ENCODE data around the gene SDK1. TPM values are rescaled to one million over a fixed set of nuclear protein-coding genes. Genes with fewer than 3 reads are reported as not detected.

Gene SDK1
- total RNA-seq, 4 donors from 2014 or later: under 0.01 to 16.2 (median 7.2) TPM

DNA sequence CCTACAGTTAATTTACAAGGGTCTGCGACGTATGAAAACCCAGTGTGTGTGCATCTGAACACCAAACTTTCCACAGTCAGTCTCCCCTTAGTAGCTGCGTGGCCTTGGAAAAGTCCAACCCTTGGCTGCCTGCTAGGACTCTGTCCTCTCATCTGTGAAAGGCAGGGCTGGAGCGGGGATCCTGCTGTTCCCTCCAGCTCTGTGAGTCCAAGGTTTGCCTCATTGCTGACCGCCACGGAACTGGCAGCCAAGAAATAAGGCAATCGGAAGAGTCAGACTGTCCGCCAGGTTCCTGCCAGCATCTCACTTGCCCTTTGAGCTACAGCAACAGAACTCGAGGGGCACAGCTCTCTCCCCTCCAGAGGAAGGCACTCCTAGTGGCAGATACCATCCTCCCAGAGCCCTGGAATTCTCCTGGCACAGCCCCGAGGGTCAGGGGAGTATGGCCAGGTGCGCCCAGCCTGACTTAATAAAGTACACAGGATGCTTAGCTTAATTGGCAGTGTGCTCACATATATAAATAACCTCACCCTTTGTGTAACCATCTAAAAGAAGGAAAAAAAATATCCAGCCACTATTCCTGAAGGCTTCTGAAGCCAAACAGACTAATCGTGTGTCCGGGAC lies 851.0 kb downstream of the SDK1 start:
- intact Hi-C loops (cut with DNase I; ENCODE audit: low total_unique reads): no loop called here
- TF ChIP-seq CTCF (IDR thresholded peaks at IDR 0.05) (no peak), POLR2A (IDR thresholded peaks at IDR 0.05) (no peak)
- no peak overlapping the region for H3K4me3 ChIP-seq
- no peaks in the 10 kb centered on the region for H3K9me3 ChIP-seq
- no peak overlapping the region for H3K27ac ChIP-seq
- DNase-seq: no peak
- H3K36me3 ChIP-seq: no peaks in the 10 kb centered on the region
- no peaks in the 10 kb centered on the region for H3K4me1 ChIP-seq
- no peaks in the 10 kb centered on the region for H3K27me3 ChIP-seq

- no peak overlapping the region for H3K4me3 ChIP-seq
- intact Hi-C loops (cut with DNase I; ENCODE audit: low total_unique reads): no loop called here
- TF ChIP-seq POLR2A (IDR thresholded peaks at IDR 0.05) (no peak), CTCF (IDR thresholded peaks at IDR 0.05) (no peak)
- no peaks in the 10 kb centered on the region for H3K9me3 ChIP-seq
- no peak for DNase-seq
- no peak overlapping the region for H3K27ac ChIP-seq
- H3K27me3 ChIP-seq: no peaks in the 10 kb centered on the region
- no peaks in the 10 kb centered on the region for H3K36me3 ChIP-seq
- no peaks in the 10 kb centered on the region for H3K4me1 ChIP-seq
Observed at GRCh38 chr7:4154882-4155535, 854.0 kb downstream of the SDK1 start.

DNA sequence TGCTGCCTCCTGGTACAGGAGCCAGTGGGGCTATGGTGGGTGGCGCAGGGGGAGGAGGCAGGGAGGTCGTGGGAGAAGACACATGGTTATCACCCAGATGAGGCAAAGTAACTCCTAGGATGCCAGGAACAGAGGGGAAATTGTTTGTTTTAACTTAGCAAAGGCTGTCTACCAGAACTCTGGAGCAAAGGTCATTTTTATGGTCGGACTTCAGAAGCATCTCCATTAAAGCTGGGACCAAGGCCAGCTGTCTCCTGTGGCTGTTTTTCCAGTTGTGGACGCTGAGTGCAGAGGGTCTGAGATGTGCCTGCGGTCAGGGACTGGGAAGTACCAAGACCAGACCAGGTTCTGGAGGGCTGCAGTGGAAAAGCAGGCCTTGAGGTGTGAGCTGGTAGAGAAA lies 855.1 kb downstream of the SDK1 start:
- TF ChIP-seq POLR2A (IDR thresholded peaks at IDR 0.05): no peak
- no peak for TF ChIP-seq CTCF (IDR thresholded peaks at IDR 0.05)
- no peak for DNase-seq
- no peaks in the 10 kb centered on the region for H3K4me1 ChIP-seq
- no peak overlapping the region for H3K4me3 ChIP-seq
- no peaks in the 10 kb centered on the region for H3K9me3 ChIP-seq
- intact Hi-C loops (cut with DNase I; ENCODE audit: low total_unique reads): no loop called here
- H3K27me3 ChIP-seq: no peaks in the 10 kb centered on the region
- no peak overlapping the region for H3K27ac ChIP-seq
- H3K36me3 ChIP-seq: no peaks in the 10 kb centered on the region

- intact Hi-C loops (cut with DNase I; ENCODE audit: low total_unique reads): no loop called here
- no peaks in the 10 kb centered on the region for H3K27me3 ChIP-seq
- H3K27ac ChIP-seq: no peak overlapping the region
- H3K4me1 ChIP-seq: no peaks in the 10 kb centered on the region
- DNase-seq: no peak
- no peak overlapping the region for H3K4me3 ChIP-seq
- H3K9me3 ChIP-seq: no peaks in the 10 kb centered on the region
- no peaks in the 10 kb centered on the region for H3K36me3 ChIP-seq
- no peak for TF ChIP-seq POLR2A (IDR thresholded peaks at IDR 0.05)
- TF ChIP-seq CTCF (IDR thresholded peaks at IDR 0.05): no peak
Observed at GRCh38 chr7:4157651-4158050, 856.6 kb downstream of the SDK1 start.

DNA sequence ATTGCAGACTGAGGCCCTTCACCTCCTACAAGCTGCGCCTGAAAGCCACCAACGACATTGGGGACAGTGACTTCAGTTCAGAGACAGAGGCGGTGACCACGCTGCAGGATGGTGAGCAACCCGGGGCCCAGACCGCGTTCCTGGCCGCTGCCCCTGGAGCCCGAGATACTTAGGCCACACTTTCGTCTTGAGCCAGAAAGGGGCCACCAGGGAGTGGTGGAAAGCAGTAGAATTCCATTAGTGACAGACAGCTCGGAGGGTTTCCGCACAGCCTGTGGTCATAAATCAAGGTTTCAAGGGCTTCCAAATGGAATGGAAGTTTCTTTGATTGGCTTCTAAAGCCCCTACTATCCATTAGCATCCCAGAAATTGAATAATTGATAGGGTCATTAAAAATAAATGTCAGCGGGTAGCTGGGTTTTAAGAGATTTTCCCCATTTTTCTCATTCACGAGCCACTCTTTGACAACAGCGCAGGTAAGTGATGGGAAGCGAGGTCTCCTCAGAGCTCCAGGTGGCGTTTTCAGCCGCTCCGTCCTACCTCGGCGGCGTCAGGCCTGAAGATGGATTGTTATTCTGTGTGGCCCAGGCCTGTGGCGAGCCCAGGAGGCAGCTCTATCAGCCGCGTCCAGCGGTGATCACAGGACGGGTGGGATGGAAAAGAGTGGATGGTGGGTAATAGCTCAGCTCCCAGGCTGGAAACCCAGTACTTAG lies 857.5 kb downstream of the SDK1 start:
- Histone ChIP-seq H3K4me3 (no peak overlapping the region), H3K4me1 (no peaks in the 10 kb centered on the region), H3K9me3 (no peaks in the 10 kb centered on the region), H3K36me3 (no peaks in the 10 kb centered on the region), H3K27ac (no peak overlapping the region), H3K27me3 (no peaks in the 10 kb centered on the region)
- TF ChIP-seq CTCF (IDR thresholded peaks at IDR 0.05): no peak
- TF ChIP-seq POLR2A (IDR thresholded peaks at IDR 0.05): no peak
- no peak for DNase-seq
- intact Hi-C loops (cut with DNase I; ENCODE audit: low total_unique reads): no loop called here

All from uterus (tissue), 4 donors.